ENCODE data around the gene JARID2. TPM values are rescaled to one million over a fixed set of nuclear protein-coding genes. Genes with fewer than 3 reads are reported as not detected.
A peak's percentile ranks its signal among the peaks of the same experiment; 100 is the strongest.

JARID2 gene
- total RNA-seq, 2 experiments from 2014 or later, result 19.0 to 19.5 TPM

DNA sequence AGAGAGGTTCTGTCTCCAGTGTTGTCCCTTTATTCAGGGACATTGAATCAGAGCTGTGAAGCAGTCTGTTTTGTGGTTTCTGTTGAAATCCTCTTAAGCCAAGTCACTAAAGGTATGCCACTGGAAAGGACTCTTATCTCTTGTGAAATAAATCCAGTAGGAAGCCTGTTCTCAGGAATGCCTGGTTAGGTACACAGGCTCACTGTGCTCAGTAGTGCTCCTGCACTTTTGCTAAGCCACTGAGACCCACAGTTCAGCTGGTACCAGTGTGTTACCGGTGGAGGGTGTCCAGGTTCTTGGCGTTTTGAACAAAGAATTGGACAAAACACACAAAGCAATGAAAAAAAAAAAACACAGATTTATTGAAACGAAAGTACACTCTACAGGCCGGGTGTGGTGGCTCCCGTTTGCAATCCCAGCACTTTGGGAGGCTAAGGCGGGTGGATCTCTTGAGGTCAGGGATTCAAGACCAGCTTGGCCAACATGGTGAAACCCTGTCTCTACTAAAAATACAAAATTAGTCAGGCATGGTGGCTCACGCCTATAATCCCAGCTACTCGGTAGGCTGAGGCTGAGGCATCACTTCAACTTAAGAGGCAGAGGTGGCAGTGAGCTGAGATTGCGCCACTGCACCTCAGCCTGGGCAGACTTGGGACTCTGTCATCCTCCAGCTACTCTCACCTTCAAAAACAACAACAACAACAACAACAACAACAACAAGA, 186.1 kb downstream of the JARID2 start:
- intact Hi-C loops (cut with micrococcal nuclease; ENCODE audit: unreplicated experiment), result no loop called here
- H3K4me1 ChIP-seq (ENCODE audit: insufficient read depth, low read length, poor library complexity, severe bottlenecking), result peaks cover 33% of the 10 kb centered on the region

DNA sequence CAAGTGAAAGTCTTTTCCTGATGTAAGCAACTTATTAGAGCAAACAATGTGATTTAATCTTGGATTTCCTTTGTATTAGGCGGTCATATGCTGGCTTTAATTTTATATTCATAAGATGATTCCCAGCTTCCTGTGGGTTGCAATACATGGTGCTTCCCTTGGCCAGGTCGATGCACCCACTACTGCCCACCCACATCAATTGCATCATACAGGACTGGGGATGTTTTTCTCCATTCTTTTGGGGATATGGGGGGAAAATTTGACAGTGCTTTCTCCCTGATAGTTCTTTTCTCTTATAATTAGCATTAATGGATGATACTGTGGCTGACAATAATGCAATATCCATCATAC, 187.6 kb downstream of the JARID2 start:
- TF ChIP-seq, protein P1, sequence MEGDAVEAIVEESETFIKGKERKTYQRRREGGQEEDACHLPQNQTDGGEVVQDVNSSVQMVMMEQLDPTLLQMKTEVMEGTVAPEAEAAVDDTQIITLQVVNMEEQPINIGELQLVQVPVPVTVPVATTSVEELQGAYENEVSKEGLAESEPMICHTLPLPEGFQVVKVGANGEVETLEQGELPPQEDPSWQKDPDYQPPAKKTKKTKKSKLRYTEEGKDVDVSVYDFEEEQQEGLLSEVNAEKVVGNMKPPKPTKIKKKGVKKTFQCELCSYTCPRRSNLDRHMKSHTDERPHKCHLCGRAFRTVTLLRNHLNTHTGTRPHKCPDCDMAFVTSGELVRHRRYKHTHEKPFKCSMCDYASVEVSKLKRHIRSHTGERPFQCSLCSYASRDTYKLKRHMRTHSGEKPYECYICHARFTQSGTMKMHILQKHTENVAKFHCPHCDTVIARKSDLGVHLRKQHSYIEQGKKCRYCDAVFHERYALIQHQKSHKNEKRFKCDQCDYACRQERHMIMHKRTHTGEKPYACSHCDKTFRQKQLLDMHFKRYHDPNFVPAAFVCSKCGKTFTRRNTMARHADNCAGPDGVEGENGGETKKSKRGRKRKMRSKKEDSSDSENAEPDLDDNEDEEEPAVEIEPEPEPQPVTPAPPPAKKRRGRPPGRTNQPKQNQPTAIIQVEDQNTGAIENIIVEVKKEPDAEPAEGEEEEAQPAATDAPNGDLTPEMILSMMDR (conservative IDR thresholded peaks at IDR 0.05; ENCODE audit: low read length), result no peak
- no peak for TF ChIP-seq EZH2phosphoT487 (IDR thresholded peaks at IDR 0.05; ENCODE audit: borderline replicate concordance, low read depth, low read length)
- H4K20me1 ChIP-seq (ENCODE audit: insufficient read depth, low read length), result no peaks in the 10 kb centered on the region
- H3K4me2 ChIP-seq (ENCODE audit: low read length), result peak overlapping the region; percentile 56
- no peak for DNase-seq (ENCODE audit: low spot score)
- peaks cover 7% of the 10 kb centered on the region; the same call in 1 of the 2 replicates for H3K9me3 ChIP-seq (ENCODE audit: low read length)
- BruUV-seq (replicated peaks), result no TSS peak
- intact Hi-C loops (cut with micrococcal nuclease; ENCODE audit: unreplicated experiment), result no loop called here
- H3K79me2 ChIP-seq (ENCODE audit: insufficient read depth, low read depth, low read length), result no peaks in the 10 kb centered on the region
- ChIA-PET CTCF (ENCODE audit: unreplicated experiment) (no interaction called here), POLR2A (no interaction called here)
- peaks cover 31% of the 10 kb centered on the region for H3K4me1 ChIP-seq (ENCODE audit: insufficient read depth, low read length, poor library complexity, severe bottlenecking)
- no peak overlapping the region for H2AFZ ChIP-seq (ENCODE audit: low read length)
- no peaks in the 10 kb centered on the region for H3K9me2 ChIP-seq (ENCODE audit: insufficient read depth, low read length)
- H3K4me3 ChIP-seq (ENCODE audit: low read depth, low read length, poor library complexity, severe bottlenecking), result no peak overlapping the region
- H3K36me3 ChIP-seq (ENCODE audit: insufficient read depth, low read length), result no peaks in the 10 kb centered on the region
- H3K27ac ChIP-seq (ENCODE audit: low read depth, low read length, poor library complexity, severe bottlenecking), result no peak overlapping the region

More for the DNA sequence above, 186.1 kb downstream of the JARID2 start:
- no peaks in the 10 kb centered on the region for H3K36me3 ChIP-seq (ENCODE audit: insufficient read depth, low read length)
- peaks cover 7% of the 10 kb centered on the region; the same call in 1 of the 2 replicates for H3K9me3 ChIP-seq (ENCODE audit: low read length)
- H2AFZ ChIP-seq (ENCODE audit: low read length), result no peak overlapping the region
- DNase-seq (ENCODE audit: low spot score), result no peak
- no peak for TF ChIP-seq EZH2phosphoT487 (IDR thresholded peaks at IDR 0.05; ENCODE audit: borderline replicate concordance, low read depth, low read length)
- TF ChIP-seq, protein P1 (conservative IDR thresholded peaks at IDR 0.05; ENCODE audit: low read length), result no peak
- H3K79me2 ChIP-seq (ENCODE audit: insufficient read depth, low read depth, low read length), result no peaks in the 10 kb centered on the region
- no peaks in the 10 kb centered on the region for H3K9me2 ChIP-seq (ENCODE audit: insufficient read depth, low read length)
- CTCF ChIA-PET (ENCODE audit: unreplicated experiment), result no interaction called here
- no peaks in the 10 kb centered on the region for H4K20me1 ChIP-seq (ENCODE audit: insufficient read depth, low read length)
- no peak overlapping the region for H3K4me3 ChIP-seq (ENCODE audit: low read depth, low read length, poor library complexity, severe bottlenecking)
- no TSS peak for BruUV-seq (replicated peaks)
- POLR2A ChIA-PET, result interaction anchor here (0.7 kb wide), 2 partner anchors 88 to 213 kb away, joined by 3 read pairs; no protein-coding TSS in a partner anchor
- no peak overlapping the region for H3K4me2 ChIP-seq (ENCODE audit: low read length)
- no peak overlapping the region for H3K27ac ChIP-seq (ENCODE audit: low read depth, low read length, poor library complexity, severe bottlenecking)

DNA sequence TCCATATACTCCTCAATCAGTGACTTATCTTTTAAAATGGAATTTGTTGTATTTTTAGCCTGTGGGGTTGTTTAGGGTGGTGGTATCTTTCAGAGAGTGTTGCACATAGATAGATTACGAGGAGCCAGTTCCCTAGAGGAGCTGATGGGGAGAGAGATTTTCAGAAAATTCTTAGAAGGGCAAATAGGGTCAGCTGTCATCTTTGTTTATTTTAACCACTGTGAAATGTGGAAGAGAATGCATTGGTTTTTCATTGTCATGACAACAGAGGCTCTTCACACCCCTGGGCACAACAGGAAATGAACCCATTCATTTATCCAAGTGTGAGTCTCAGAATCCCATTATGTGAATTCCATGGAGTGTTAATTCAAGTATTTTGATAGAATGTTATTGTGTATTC, 188.4 kb downstream of the JARID2 start:
- peaks cover 7% of the 10 kb centered on the region; the same call in 1 of the 2 replicates for H3K9me3 ChIP-seq (ENCODE audit: low read length)
- CTCF ChIA-PET (ENCODE audit: unreplicated experiment), result interaction anchor here (0.6 kb wide), 1 partner anchor 1419 kb away, joined by 3 read pairs; no protein-coding TSS in a partner anchor
- intact Hi-C loops (cut with micrococcal nuclease; ENCODE audit: unreplicated experiment), result no loop called here
- H3K79me2 ChIP-seq (ENCODE audit: insufficient read depth, low read depth, low read length), result no peaks in the 10 kb centered on the region
- no TSS peak for BruUV-seq (replicated peaks)
- POLR2A ChIA-PET, result interaction anchor here (0.6 to 0.7 kb wide), 2 partner anchors 13 to 124 kb away, joined by 3 to 6 read pairs; no protein-coding TSS in a partner anchor
- H2AFZ ChIP-seq (ENCODE audit: low read length), result no peak overlapping the region
- no peak overlapping the region for H3K4me3 ChIP-seq (ENCODE audit: low read depth, low read length, poor library complexity, severe bottlenecking)
- no peaks in the 10 kb centered on the region for H3K9me2 ChIP-seq (ENCODE audit: insufficient read depth, low read length)
- TF ChIP-seq EZH2phosphoT487 (IDR thresholded peaks at IDR 0.05; ENCODE audit: borderline replicate concordance, low read depth, low read length), result no peak
- TF ChIP-seq, protein P1 (conservative IDR thresholded peaks at IDR 0.05; ENCODE audit: low read length), result no peak
- no peaks in the 10 kb centered on the region for H4K20me1 ChIP-seq (ENCODE audit: insufficient read depth, low read length)
- H3K36me3 ChIP-seq (ENCODE audit: insufficient read depth, low read length), result no peaks in the 10 kb centered on the region
- H3K4me2 ChIP-seq (ENCODE audit: low read length), result no peak overlapping the region
- DNase-seq (ENCODE audit: low spot score), result no peak
- H3K27ac ChIP-seq (ENCODE audit: low read depth, low read length, poor library complexity, severe bottlenecking), result no peak overlapping the region
- H3K4me1 ChIP-seq (ENCODE audit: insufficient read depth, low read length, poor library complexity, severe bottlenecking), result peaks cover 34% of the 10 kb centered on the region
